HL-60 (cell line): Measurements from ENCODE around the gene LYPD4.

ENCODE experiments used
- CTCF ChIP-seq: IDR thresholded peaks from one replicate; pipeline ENCODE4 v1.5.1; 2011; ENCODE audit warnings: low read length, control low read depth, inconsistent platforms; ENCODE audit not compliant: insufficient read depth
- POLR2AphosphoS5 ChIP-seq: IDR thresholded peaks from 2 replicates; pipeline ENCODE4 v1.6.1; 2012; ENCODE audit warnings: low read depth
- REST ChIP-seq: IDR thresholded peaks from 2 replicates; pipeline ENCODE4 v1.6.1; 2012; ENCODE audit warnings: low read depth; ENCODE audit not compliant: insufficient replicate concordance

- no peak for TF ChIP-seq CTCF
- no peak for TF ChIP-seq POLR2AphosphoS5
- TF ChIP-seq REST = no peak
Observed at GRCh38 chr19:41845051-41845590, 638 bp upstream of the LYPD4 start.
